ENCODE results near the gene LRIT1.
A peak's percentile ranks its signal among the peaks of the same experiment; 100 is the strongest.

Gene LRIT1

DNA sequence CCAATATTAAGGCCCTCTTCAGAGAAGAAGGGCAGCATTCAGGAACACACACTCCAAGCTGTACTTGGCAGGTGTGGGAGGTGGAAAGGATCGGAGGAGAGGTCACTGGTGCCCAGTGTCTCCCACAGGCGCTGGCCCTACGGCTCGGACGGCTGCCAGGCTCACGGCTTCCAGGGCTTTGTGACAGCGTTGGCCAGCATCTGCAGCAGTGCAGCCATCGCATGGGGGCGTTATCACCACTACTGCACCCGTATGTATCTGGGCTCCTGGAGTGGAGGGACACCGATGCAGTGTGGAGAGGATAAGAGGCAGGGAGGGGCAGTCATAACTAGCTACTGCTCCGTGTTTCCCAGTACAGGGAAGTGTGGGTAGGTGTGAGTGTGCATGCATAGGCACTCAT is 7.4 kb upstream of the LRIT1 start:
- no peak for DNase-seq

DNA sequence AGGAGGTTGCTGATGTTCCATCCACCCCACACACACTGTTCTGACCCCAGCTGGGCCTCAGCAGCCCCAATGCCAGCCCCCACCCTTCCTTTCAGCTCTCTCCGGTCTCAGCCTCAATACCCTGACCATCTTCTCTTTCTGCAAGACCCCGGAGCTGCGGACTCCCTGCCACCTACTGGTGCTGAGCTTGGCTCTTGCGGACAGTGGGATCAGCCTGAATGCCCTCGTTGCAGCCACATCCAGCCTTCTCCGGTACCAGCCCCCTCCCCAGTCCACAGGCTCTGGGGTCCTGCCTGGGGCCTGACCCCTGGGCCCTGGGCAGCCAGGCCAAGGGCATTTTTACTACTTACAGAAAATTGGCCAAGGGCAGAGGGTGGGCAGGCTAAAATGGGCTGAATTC is 6.2 kb upstream of the LRIT1 start:
- DNase-seq = no peak

DNA sequence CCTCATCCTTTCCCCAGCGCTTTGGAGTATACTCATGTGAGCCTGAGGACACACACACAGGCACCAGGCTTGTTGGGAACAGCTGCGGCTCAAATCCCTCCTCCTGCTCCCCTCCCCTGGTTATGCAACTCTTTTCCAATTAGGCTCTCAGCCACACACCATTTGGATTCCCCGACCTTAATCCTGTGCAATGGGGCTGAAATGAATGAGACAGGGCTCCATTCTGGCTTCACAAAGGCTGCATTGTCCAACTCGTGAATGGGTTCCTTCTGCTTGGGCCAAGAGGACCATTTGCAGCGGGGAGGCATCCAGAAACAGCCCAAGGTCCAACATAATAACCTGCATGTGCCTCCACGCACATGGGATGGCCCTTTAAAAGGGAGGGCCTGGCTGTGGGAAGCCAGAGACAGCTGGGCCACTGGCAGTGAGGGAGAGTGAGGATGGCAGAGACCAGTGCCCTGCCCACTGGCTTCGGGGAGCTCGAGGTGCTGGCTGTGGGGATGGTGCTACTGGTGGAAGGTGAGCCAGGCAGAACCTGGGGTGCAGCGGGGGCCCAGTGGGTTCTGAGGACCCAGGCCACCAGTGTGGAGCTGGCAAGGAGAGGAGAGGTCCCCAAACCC is 3.4 kb upstream of the LRIT1 start, which contains the start of gene RGR:
Gene RGR, plus strand, starts transcription at position 403 of the 620 bp plus-strand sequence. Its CDS starts 38 bp downstream, at position 441.
- peak; percentile 31 for DNase-seq

DNA sequence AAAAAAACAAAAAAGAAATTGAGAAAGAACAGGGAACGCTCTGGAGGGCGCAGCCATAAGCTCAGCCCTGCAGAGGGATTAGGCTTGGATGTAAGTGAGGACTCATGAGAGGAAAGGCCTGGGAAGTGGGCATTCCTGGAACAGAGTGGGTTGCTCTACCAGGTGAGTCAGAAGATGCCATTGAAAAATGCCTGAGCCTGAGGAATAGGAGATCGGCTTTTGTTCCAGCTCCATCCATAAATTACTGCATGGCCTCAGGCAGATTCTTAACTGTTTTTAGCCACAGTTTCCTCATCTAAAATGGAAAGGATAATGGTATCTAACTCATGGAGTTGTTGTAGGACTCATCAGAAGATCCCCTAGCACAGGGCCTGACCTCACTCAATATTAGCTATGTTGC is 2.4 kb upstream of the LRIT1 start:
- no peak for DNase-seq

DNA sequence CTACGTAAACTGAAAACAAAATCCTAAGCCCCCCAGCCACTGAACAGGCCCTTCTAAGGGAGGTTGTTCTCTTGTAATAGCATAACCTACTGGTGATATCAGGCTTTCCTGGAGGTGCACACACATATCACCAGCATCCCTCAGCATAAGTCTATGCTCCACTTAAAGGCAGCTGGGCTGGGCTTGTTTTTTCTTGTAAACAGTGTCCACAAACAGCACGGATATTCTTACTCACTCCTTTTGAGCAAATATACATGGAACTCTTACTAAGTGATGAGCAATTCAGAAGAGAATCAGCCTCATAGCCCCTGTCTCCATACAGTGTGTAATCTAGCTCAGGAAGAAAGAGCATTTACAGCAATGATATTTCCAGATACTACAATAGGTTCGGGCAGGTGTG is 2.4 kb downstream of the LRIT1 start:
- no peak for DNase-seq

DNA sequence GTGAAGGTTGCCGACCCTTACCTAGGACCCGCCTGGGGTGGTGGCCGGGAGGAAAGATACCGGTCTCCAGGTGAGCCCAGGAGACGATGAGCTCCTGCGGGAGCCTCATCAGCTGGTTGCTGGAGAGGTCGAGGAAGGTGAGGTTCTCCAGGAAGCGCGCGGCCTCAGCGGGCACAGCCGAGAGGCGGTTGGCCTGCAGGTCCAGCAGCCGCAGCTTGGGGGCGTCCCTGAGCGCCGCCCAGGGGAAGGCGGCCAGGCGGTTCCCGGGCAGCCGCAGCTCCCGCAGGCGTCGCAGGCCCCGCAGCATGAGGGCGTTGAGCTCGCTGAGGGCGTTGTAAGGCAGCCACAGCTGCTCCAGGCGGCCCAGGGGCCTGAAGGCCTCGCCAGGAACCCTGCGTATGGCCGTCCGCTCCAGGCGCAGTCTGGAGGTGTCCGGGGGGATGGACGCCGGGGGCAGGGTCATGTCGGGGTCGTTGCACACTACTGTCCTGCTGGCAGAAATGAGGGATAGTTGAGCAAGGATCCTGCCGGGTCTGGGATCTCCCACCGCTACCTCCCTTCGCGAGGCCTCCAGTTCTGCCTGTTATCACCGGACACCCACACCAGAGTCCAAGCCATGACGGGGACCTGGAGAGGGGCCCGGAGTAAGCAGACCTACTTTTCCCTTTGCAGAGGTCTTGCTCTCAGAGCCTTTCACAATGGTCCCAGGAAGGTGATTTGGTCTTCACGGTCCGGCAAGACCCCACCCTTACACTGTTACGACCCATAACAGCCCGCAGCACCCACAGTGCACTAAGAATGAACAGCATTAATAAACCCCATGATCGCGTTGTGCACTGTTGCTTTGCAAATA is 3.9 kb downstream of the LRIT1 start:
- DNase-seq = no peak

DNA sequence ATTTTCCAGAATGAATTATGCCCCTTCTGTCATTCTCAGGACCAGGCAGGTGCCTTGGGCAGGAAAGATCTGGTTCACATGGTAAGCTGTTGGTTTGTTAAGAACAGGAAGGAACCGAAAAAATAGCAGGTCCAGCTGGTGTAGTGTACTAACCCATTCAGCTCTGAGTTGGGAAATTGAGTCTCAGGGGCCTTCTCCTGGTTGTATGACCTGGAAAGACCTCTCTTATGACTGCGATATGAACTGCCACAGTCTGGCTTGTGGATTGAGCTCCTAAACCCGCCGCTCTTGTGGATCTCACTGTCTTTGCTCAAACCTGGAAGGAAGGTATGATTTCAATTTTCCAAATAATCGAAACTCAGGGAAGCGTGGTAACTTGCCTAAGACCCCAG is 4.5 kb downstream of the LRIT1 start:
- DNase-seq = no peak

DNA sequence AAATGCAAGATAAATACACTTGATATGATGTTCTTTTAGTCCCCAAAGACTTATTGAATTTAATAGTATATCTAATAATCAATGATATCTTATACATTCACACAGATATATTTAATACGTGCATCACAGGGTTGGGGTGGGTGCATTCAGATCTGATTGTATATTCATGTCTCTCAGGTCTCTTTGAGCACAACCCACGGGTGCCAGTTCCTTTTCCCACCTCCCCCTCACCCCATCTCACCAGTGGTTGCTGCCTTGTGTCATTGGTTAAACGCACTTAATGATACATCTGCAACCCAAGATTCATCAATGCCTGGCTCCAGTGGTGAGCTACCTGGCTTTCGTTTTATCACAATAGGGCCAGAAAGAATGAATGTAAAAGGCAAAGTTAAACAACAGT is 6.2 kb downstream of the LRIT1 start:
- no peak for DNase-seq

DNA sequence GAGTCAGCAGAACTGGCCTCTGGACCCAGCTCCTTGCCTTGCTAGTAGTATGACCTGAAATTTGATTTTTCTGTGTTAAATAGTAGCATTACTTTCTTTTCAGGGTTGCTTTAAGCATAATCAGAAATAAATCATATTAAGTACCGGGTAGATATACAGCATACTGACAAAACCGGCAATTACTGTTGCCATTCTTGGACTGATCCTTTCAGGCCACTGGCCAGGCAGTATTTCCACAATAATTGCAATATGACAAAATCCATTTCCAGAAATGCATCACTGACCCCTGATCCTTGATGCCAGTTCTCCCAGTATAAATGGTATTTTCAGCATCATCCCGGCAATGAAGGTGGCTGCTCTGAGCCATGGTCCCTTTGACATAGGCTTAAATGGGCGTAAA is 6.9 kb downstream of the LRIT1 start:
- no peak for DNase-seq

DNA sequence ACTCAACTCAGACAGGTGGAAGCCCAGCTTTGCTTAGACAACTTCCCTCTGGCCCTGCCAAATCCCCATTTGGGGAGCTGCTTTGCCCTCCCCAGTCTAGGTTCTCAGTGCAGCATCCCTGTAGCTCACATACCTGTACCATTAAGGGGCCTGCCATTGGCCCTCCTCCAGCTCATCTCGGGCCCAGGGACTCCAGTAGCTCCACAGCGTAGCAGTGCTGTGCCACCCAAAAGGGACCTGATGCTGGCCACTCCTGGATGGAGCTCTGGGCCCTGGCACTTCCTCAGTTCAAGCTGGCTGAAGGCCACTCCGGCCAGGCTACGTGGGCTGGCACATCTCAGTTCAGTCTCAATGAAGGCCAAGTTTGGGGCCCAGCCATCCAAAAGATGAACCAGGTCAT is 7.4 kb downstream of the LRIT1 start:
- no peak for DNase-seq

DNA sequence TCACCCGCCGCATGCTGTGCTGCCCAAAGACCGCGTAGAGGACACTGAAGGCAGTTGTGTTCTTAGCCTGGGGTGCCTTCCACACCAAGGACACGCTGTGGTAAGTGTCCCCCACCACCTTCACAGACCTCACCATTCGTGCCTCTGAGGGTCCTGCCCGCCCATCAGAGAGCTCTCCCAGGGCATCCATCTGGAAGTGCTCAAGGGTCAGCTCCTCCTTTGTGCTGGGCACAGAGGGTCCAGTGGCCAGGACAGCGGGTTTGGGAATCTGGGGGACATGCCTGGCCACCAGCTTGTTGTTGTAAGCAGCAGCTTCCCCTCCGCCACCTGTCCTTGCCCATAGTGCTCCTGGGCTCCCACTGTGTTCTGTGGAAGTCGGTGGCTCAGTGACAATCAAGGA is 9.0 kb downstream of the LRIT1 start:
- no peak for DNase-seq

DNA sequence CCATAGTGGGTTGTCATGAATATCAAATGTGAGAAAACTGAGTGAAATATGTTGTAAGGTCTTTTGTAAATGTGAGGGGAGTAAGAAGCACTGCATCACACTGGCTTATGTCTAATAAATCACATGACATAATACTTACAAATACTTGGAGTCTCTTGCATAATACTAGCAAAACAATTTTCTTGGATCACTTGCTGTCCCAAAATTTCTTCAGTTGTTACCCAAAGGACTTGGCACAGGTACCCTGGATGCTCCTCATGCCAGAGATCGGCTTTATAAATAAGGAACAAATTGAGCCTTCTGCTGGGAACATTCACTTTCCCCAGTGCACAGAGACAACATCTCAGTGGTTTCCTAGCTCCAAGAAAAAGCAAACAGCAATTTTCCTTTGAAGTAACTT is 11.0 kb downstream of the LRIT1 start:
- no peak for DNase-seq

DNA sequence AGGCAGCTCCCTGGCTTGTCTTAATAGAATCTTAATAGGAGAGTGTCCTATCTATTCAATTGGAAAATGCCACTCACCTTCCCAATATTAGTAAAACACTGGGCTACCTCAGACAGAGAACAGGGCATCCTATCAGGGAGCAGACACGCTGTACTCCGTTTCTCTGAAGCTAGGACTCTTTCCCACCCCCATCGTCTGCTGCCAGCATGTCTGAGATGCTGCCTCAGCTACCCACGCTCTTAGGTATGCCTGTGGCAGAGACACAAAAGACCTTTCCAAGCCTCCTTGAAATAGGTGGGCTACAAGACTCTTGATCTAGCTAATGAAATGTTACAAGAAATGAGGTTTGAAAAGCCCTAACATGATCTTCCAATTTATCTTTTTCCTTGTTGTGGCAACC is 13.5 kb downstream of the LRIT1 start:
- no peak for DNase-seq

DNA sequence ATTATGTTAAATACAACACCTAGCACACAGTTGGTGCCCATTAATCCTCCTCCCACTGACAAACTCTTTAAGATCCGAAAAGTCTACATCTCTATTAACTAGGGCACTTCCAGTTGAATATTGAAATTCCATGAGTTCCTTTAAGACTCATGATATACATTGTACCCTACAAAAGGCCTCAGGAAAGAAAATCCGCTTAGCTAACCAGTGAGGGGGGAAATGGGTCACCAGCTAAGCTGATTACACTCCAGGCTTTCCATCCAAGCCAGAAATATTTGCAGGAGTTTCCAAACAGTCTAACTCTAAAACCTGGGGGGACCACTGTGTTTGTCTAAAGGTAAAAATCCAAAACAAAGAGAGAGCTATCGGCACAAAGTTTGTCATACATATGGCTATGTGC is 14.7 kb downstream of the LRIT1 start:
- DNase-seq = no peak

DNA sequence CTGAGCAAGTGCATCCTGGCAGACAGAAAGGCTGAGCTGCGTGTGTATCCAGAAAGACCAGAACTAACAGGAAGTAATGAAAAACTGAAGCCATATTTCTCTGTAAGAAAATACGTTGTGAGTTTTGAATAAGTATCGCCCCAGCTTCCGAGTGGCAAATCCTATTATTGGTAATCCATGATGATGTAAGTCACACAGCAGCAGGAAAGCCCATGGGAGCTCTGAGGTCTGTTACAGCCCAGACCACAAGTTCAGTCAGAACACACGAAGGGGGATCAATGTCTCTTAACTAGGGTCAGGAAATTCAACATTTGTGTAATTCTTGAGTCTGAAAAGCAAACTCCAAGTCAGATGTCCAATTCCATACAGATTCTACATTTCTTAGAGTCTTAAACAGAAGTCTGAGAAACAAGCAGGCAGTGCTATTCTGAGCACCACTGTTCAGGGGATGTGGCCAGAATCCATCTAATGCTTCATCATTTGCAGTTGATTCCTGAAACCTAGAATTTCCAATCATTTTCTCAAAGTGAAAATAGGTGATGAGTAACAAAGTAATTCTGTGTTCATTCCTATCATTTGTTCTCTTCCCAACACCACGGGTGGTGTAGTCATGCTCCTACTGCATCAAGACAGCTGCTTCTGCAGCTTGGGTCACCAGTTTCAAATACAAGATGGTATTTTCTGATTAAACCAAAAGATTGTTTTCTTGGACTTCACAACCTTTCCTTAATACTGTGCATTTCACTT is 15.7 kb downstream of the LRIT1 start, which contains the start of gene LRIT2:
Gene LRIT2, minus strand, starts transcription at position 118 of the 747 bp plus-strand sequence. Its CDS starts 24 bp downstream, at position 94.
- DNase-seq = no peak

DNA sequence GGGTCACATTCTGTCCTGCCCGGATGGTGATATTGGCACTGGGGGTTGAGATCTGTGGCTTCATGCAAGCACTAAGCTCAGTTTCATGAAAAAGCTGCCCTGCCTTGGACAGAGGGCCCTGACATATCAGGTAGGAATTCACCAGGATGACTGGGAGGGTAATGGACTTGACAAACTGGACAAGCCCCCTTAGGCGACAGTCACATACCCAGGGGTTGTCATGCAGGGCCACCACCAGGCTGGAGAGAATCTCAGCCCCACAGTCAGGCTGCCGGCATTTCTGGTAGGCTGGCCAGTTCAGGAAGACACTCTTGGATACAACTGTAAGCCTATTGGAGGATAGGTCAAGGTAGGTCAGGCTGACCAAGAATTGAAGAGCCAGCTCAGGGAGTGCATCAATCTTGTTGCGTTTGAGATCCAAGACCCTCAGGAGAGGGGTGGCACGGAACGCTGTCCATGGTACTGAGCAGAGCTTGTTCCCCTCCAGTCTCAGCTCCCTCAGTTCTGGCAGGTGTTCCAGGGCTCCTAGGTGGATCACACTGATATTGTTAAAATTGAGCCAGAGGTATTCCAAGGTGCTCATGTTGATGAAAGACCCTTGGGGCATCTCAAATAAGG is 16.8 kb downstream of the LRIT1 start:
- no peak for DNase-seq

DNA sequence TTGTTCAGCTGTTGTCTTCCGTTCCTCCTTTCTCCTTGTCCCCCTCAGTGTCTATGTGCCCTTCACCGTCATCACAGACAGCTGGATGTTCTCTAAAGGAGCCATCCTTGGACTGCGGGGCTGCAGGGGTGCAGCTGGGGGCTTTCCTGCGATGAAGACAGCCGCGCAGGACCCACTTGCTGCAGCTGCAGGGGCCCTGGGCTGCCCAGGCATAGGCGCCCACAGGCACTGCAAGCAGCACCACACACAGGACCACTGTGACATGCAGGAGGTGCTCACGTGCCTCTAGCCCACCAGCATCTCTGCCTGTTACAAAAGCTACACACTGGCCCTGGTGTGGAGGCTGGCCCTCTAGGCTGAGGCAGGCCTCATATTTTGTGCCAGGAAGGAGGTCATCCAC is 19.4 kb downstream of the LRIT1 start:
- DNase-seq = no peak

DNA sequence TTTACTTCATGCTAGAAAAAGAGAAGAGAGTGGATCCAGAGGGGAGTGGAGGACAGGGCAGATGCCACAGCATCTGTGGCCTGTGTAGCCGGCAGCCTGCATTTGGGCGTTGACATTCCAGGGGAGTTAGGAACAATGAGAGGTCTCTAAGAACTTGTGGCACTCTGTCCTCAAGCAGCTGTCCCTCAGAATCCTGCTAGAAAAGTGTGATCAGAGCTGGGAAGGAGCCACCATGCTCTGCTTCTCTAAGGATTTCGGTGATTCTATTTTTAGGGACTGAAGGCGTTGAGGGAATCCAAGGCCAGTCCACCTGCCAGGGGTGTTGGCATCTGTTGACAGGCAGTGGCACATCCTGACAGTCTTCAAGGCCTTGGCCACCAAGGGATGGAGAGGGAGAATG is 23.6 kb downstream of the LRIT1 start:
- no peak for DNase-seq

DNA sequence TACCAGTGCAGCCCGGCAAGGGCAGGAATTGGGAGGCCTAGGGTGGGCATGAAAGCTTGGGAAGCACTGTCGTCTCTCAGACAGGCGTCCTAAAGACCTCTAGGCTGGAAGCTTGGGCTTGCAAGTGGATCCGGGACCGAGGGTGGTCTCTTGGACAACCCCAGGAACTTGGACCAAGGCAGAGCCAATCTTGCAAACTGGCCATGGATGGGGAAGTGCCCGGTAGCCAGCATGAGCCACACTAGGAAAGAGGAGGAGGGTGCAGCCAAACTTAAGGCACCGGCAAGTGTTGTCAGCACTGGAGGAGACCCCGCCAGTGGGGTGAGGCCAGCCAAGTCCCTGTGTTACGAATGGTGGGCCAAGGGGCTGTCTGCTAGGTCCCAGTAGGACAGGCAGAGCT is 24.5 kb downstream of the LRIT1 start:
- DNase-seq = no peak

DNA sequence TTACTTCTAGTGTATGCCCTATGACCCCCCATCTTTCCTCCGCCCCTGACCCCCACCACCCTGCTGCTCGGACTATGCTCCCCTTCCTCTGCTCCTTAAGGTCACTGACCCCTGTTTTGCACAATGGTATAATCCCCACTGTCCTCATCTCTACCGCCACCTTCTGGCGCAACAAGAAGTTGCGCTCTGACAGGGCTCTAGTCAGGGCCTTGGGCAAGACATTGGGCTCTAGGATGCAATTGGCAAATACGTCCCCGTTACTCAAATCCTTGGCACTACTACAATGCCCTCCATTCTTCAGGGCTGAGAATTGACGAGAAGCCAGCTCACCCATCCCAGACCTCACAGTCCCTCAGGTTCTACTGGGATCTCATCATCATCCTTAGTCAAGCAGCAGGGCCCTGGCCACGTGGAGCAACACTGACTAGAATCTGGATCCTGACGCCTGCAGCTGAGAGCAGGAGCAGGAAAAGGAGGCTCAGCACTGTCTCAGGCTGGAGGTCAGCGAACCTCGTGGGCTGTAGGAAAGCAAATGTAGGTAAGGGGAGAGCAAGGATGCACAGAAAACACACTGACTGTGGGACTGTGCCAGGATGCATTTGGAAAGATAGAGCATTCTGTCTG is 26.6 kb downstream of the LRIT1 start:
- DNase-seq = peak; percentile 10

DNA sequence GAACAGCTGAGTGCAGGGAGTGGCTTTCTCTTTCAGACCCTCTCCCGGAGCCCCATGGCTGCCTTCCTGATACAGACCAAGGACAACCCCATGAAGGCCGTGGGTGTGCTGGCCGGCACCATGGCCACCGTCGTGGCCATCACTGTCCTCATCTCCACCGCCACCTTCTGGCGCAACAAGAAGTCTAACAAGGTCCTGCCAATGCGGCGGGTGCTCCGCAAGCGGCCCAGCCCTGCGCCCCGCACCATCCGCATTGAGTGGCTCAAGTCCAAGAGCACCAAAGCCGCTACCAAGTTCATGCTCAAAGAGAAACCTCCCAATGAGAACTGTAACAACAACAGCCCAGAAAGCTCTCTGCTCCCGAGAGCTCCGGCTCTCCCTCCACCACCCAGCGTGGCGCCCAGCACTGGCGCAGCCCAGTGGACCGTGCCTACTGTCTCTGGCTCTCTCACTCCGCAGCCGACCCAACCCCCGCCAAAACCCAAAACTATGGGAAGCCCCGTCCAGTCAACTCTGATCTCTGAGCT is 27.2 kb downstream of the LRIT1 start:
- no peak for DNase-seq

DNA sequence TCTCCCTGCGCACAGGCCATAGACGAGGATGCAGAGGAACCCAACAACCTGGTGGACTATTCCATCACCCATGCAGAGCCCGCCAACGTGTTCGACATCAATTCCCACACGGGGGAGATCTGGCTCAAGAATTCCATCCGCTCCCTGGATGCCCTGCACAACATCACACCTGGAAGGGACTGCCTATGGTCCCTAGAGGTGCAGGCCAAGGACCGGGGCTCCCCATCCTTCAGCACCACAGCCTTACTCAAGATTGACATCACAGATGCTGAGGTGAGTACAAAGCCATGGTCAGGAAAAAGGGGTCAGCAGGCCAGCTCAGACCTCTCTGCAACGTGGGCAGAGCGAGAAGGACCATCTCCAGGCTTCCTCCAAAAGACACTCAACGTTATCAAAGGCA is 28.3 kb downstream of the LRIT1 start:
- DNase-seq = no peak

DNA sequence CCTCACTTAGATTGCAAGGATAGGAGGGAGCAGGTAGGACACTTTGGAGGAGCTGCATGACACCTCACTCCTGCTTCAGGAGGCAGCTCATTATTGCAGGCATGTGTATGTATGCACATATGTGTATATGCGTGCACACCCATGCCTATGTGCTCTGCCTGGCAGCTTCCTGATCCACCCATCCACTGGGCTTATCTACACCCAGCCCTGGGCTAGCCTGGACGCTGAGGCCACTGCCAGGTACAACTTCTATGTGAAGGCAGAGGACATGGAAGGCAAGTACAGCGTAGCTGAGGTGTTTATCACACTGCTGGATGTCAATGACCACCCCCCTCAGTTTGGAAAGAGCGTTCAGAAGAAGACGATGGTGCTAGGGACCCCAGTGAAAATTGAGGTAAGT is 29.3 kb downstream of the LRIT1 start:
- no peak for DNase-seq
